NCI-H1694 (cell line): ENCODE measurements around the gene ENTREP1.
"Not testable (repeated sequence)": the region's sequence is repeated elsewhere in the genome, so short reads cannot be mapped to it uniquely, and the experiment has no call there.

Experiments
- DNase-seq: peaks from one replicate; lab custom pipeline; 2025; lab: John Stamatoyannopoulos, UW

ENTREP1 gene, protein sequence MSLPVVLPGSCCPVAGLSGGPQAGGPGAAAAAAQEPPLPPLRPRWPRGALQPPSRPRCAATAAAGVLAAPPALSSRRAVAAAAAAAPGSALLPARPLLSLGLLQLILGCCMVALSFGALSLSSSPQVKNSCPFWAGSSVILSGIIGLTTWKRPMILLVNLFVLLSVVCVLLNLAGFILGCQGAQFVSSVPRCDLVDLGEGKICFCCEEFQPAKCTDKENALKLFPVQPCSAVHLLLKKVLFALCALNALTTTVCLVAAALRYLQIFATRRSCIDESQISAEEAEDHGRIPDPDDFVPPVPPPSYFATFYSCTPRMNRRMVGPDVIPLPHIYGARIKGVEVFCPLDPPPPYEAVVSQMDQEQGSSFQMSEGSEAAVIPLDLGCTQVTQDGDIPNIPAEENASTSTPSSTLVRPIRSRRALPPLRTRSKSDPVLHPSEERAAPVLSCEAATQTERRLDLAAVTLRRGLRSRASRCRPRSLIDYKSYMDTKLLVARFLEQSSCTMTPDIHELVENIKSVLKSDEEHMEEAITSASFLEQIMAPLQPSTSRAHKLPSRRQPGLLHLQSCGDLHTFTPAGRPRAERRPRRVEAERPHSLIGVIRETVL

DNA sequence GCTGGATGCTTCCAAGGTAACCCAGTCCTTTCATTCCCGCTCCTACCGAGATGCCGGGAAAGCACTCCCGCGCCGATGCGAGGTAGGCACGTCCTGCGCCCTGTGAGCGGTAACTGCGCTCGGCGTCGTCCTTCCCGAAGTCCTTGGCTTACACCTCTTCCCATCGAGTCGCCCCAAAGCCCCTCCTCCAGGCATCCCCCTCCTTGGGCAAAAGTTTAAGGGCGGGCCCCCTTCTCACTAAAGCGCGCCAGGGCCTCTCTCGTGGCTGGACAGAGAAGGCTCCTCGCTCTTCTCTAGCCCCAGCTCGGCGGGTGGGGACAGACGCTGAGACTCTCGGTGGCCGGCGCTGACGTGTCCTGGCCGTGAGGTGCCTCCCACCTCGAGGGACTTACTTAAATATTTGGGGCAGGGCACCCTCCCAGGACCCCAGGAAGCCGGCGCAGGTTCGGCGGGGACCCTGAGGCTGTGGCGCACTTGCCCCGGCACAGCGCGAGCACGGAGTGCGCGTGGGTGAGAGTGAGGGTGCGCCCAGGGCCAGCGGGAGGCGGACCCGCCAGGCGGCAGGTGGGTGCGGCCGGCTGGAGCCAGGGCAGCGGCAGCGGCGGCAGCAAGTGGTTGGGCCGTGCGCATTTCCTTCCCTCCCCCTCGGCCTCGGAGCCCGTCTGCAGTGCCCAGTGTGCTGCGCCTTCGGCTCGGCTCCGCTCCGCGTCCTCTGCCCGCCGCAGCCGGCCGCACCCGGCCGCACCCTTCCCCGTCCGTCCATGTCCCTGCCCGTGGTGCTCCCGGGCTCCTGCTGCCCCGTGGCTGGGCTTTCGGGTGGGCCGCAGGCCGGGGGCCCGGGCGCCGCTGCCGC, at the start of gene ENTREP1:
ENTREP1 (plus strand) TSS at position 667 of the 853 bp plus-strand sequence; CDS start at position 762, 95 bp downstream.
- no peak for DNase-seq

DNA sequence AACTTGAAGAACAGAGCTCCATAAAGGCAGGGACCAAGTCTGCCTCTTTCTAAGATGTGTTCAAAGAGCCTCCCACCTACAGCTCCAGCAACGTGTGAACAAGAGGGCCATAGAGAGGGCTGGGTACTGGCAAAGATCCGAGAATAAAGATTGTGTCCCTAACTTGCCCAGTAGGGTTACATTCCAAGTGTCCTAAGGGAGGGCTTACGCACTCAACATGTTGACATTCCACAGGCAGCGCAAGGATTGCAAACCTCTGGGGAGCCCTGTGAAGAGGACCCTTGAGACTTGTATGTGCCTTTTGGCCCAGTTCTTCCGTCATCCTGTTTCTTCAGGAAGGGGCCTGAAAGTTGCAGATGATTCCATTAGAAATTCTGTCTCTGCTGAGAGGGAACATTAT, 48.2 kb upstream of the ENTREP1 start:
- no peak for DNase-seq

DNA sequence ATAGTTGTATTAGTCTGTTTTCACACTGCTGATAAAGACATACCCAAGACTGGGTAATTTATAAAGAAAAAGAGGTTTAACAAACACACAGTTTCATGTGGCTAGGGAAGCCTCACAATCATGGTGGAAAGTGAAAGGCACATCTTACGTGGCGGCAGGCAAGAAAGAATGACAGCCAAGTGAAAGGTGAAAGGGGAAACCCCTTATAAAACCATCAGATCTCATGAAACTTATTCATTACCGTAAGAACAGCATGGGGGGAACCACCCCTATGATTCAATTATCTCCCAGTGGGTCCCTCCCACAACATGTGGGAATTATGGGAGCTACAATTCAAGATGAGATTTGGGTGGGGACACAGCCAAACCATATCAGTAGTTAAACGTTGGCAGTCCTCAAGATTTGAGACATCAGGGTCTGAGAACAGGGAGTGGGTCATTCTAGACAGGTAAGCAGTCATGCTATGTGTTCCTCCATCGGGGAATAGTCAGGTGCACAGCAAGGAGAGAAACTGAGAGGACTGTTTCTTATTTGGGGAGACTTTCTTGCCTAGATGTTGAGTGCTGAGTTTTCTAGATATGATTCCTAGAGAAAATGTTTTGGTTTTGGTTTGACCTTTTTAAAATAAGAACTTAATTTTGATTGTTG, 45.8 kb upstream of the ENTREP1 start:
- no peak for DNase-seq

DNA sequence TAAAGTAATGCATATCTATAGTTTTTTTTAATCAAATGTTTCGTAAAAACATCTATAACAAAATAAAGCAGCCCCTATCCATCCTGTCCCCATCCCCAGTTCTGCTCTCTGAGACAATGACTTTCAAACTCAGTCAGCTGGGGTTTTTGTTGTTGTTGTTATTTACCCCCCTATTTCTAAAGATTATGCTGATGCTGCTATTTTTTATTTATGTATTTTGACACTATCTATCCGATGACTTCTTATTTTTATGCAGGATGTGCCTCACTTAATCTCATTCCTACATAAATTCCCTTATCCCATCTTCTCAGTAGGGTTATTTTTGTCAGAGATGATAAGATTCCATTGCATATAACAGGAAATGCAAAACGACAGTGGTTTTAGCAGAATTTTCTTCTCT, 45.3 kb upstream of the ENTREP1 start:
- DNase-seq, result no peak

DNA sequence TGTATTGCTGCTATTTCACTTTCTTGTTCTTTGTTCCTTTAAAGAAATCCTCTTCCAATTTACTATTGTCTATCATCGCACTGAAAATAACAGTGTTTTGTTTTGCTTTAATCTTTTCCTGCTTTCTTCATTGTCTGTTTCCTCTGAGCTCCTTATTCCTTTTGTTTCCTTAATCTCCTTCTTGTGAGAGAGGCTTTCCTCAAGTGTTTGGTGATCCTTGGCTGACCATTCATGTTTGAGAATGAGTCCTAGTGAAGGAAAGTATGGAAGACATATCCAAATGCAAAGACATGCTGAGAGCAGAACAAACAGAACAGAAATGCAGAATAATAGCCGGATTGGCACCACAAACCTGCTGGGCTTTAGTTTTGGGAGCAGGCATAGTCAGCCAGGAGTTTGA, 42.0 kb upstream of the ENTREP1 start:
- DNase-seq, result no peak

DNA sequence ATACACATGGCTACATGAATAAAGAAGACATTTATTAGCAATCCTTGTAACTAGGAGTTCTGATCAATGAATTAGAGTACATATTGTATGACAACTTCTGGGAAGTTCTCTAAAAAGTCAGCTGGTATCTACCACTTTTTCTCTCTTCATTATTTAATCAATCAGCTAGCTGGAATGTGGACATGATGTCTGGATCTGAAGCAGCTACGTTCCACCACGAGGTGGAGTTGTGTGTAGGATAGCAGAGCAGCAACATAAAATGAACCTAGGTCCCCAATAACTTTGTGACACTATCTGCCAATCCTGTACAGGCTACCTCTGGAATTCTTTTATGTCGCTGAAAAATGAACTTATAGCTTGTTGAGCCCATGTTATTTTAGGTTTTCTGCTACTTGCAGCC, 32.9 kb upstream of the ENTREP1 start:
- DNase-seq, result no peak

DNA sequence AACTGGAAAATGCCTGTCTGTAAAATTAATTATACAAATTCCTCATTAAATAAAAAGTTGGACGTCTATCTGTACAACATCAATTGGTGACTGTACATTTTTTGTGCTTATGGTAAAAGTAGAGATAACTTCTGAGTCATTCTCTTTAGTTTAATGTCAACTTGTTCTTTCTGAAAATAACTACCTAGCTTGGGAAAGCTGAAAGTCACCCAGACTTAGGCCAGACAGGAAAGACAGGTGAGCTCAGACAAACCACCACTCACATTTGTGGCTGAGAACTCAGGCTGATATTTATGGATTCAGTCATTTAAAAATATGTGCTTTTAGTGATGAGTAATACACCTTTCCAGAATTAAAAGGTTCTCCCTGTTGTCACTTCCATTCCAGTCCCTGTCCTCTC, 31.9 kb upstream of the ENTREP1 start:
- DNase-seq, result no peak

DNA sequence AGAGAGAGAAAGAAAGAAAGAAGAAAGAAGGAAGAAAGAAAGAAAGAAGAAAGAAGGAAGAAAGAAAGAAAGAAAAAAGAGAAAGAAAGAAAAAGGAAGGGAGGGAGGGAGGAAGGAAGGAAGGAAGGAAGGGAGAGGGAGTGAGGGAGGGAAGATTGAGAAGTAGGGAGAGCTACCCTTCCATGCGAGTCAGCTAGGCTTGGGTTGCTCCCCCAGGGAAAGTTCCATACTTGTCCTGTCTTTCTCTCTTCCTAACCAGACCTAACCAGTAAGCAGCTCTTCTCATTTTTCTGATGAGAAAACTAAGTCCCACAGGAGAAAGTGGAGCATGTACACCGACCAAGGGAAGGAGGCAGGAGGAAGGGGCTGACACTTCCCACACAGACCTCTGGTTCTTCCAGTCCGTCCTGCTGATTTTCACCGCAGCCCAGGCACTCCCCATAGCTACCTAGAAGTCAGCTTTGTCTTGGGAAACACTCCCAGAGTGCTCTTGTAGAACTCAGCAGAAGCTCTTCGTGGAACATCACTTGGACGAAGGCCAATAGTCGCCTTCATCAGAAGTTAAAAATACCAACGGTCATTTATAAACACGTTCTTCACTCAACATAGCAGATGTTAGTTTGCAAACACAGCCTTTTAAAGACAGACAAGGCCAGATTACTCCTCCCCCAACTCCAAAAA, 29.0 kb upstream of the ENTREP1 start:
- no peak for DNase-seq

DNA sequence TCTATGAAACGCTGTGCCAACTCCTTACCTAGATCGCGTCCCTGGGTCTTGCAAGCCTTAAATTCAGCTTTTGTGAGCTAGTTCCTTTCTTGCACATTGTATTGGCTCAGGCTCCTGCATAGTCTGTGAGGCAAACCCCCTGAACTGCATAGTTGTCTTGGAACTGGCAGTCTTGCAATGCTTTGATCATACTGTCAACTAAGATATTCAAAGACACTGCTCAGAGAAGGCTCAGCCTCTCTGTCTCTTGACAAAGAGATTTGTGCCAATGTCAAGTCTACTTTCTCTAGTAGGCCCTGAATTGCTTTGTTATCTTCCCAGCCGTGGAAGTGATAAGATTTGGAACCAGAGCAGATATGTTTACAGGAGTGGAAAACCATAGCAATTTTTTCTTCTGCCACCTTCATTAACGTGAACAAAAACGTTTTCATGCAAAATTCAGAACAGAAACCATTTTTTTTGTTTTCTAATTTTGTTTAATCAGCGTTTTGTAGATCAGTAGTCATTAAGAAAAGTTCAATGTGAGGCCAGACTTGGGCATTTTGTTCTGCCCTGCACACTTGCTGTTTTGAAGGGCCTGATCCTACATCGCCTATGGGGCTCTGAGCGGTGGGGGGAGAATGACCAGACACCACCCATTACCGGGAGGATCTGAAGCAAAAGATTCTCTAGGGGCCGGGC, 27.6 kb upstream of the ENTREP1 start:
- DNase-seq, result no peak

DNA sequence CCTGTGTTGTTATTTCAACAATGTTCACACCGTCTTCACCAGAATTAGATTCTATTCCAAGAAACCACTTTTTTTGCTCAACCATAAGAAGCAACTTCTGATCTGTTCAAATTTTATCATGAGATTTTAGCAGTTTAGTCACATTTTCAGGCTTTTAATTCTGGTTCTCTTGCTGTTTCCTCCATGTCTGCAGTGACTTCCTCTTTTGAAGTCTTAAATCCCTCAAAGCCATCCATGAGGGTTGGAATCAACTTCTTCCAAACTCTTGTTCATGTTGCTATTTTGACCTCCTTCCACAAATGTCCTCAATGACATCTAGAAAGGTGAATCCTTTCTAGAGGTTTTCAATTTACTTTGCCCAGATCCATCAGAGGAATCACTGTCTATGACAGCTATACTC, 25.7 kb upstream of the ENTREP1 start:
- DNase-seq, result no peak

DNA sequence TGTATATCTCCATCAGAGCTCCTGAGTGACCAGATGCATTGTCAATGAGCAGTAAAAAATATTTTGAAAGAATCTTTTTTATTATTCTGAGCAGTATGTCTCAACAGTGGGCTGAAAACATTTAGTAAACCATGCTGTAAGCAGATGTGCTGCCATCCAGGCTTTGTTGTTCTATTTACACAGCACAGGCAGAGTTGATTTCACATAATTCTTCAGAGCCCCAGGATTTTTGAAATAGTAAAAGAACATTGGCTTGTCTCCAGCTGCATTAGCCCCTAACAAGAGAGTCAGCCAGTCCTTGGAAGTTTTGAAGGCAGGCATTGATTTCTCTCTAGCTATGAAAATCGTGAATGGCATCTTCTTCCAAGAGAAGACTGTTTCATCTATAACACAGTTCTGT, 25.2 kb upstream of the ENTREP1 start:
- DNase-seq, result no peak

DNA sequence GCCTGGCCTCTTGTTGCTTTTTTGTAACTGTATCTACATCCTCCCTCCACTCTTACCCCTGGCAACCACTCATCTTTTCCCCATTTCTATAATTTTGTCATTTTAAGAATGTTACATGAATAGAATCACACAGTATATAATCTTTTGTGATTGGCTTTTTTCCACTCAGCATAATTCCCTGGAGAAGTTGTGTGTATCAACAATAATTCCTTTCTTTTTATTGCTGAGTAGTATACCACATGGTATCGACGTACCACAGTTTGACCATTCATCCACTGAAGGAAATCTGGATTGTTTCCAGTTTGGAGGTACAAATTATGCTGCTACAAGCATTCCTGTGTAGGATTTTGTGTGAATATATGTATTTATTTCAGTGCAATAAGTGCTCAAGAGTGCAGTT, 21.7 kb upstream of the ENTREP1 start:
- no peak for DNase-seq

DNA sequence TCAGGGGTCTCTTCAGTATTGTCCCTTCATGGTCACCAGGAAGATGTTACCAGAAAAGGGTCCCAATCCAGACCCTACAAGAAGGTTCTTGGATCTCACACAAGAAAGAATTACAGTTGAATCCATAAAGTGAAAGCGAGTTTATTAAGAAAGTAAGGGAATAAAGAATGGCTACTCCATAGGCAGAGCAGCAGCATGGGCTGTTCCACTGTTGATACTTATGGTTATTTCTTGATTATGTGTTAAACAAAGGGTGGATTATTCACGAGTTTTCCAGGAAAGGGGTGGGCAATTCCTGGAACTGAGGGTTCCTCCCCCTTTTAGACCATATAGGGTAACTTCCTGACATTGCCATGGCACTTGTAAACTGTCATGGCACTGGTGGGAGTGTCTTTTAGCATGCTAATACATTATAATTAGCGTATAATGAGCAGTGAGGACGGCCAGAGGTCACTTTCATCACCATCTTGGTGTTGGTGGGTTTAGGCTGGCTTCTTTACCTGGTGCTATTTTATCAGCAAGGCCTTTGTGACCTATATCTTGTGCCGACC, 18.0 kb upstream of the ENTREP1 start:
- not testable (repeated sequence) for DNase-seq

DNA sequence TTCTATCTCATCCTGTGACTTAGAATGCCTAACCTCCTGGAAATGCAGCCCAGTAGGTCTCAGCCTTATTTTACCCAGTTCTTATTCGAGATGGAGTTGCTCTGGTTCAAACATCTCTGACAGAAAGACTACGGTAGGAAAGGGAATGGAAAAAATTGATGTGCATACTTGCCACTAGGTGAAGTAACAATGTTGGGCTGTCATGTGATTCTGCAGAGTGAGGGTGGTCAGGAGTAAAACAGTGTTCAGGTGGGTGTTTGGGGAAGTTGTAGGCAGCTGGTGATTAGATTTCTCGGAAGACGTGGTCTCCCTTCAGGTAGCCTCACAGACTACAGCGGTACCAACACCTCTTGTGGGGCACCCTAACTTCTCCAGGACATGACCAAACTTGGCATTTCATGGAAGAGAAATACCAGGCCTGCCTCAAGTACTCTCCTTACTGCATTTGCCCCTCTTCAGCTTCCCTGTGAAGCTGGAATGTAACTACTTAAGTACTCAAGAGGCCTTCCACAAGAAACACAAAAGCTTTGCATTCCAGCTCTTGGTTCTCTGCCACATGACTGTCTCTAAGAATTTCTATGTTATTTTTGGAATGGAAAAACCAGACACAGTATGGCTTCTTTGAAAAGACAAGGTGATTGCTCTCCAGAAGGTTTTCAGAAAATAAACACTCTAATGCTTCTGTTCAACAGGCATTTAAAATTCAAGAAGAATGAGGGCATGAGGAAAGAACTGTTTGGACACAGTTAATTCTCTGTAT, 17.4 kb upstream of the ENTREP1 start:
- no peak for DNase-seq

DNA sequence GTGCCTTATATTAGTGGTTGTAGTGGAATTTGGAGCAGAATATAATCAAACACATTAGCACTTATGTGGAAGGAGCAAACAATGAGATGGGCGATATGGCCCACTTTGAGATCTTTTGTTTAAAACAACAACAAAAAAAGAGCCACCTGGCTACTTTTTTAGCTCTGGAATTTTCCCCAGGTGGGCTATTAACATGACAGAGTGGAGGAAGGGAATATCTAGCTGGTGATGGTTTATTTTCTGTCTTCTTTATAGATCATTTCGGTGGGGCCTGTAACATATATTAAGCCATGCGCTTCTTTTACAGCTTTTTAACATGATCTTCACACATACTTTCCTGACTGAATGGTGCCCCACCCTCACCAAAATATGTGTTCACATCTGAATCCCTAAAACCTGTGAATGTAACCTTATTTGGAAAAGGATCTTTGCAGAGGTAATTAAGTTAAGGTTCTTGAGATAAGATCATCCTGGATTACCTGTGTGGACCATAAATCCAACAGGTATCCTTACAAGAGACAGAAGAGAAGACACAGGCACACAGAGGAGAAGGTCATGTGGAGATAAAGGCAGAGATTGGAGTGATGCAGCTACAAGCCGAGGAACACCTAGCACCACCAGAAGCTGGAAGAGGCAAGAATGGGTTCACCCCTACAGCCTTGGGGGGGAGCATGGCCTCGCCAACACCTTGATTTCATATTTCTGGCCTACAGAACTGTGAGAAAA, 16.6 kb upstream of the ENTREP1 start:
- no peak for DNase-seq

DNA sequence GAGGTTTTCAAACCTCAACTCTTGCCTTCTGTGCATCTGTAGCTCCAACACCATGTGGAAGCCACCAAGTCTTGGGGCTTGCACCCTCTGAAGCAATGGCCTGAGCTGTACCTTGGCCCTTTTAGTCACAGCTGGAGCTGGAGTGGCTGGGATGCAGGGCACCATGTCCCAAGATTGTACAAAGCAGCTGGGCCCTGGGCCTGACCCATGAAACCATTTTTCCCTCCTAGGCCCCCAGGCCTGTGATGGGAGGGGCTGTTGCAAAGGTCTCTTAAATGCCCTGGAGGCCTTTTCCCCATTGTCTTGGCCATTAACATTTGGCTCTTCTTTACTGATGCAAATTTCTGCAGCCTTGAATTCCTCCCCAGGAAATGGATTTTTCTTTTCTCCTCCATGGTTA, 11.8 kb upstream of the ENTREP1 start:
- DNase-seq, result no peak

DNA sequence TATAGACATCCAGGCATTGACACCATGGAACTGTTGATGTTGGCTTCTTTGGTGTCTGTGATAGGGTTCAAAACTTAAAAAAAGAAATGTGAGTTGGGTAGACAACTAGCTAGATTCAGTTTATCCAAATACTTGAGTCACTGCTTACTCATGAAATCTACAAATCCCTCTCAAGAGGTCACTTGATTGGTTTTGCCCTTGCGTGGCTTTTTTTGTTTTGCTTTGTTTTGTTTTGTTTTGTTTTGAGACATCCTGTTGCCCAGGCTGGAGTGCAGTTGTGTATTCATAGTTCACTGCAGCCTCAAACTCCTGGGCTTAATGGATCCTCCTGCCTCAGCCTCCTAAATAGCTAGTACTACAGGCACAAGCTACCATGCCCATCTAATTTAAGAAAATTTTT, 10.5 kb upstream of the ENTREP1 start:
- no peak for DNase-seq

DNA sequence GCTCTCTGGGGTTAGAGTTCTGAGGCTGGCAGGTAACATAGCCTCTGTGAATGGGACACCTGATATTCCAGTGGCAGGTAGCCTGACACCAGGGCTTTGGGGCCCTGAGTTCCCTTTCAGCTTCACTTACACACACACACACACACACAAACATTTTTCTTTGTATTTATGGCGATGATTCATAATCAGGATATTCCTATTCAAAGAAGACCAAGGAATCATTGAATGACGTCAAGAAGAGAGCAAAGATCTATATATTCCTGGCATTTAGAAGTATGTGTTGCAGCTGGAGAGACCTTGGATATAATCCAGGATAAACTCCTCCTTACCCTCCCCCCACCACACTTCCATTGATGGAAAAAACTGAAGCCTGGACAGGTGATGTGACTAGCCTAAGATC, 7.9 kb upstream of the ENTREP1 start:
- no peak for DNase-seq

DNA sequence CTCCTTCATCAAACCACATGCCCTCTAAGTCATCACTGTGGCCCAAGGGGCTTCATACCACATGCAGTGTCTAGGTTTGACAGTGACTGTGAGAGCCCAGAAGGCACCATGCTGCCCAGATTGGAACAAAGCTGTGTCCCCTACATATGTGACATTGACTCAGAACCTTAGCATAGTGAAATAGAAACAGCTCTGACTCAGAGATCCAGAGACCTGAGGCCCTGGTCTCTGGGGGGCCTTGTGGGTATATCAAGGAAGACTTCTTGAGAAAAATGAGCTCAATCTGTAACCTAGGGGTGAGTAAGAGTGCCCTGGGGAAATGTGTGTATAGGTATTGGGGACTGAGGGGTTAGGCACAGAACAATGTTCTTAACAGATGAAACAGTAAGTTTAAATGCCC, 7.1 kb upstream of the ENTREP1 start:
- DNase-seq, result no peak
